A549 (cell line): ENCODE results near the gene SLC12A9. TPM values are rescaled to one million over a fixed set of nuclear protein-coding genes. Genes with fewer than 3 reads are reported as not detected.
"Not testable (repeated sequence)": the region's sequence is repeated elsewhere in the genome, so short reads cannot be mapped to it uniquely, and the experiment has no call there.

Experiments used
- ATAC-seq, 2 experiments: fragments of 200-7000 bp in 1 of 2; fragments of >200 bp in 1 of 2; cut with Nextera tagmentation in 1 of 2; cut with Tn5 transposase in 1 of 2; 3 replicates each; pipeline versions ENCODE4 v1.8.0 to v1.9.1; 2018 to 2020; ENCODE audit warnings: mild to moderate bottlenecking in 1 of 2, moderate library complexity in 1 of 2
- CTCF ChIA-PET: fragments of 300-600 bp; sonication (Branson Sonifier 250); formaldehyde crosslinking; extraction: SDS; loops from one replicate; lab custom pipeline; 2021; ENCODE audit warnings: antibody characterized with exemption, inconsistent platforms; lab: Yijun Ruan, JAX
- POLR2A ChIA-PET: fragments of 350-600 bp; formaldehyde crosslinking; extraction: SDS; loops from one replicate; lab custom pipeline; 2021; ENCODE audit warnings: antibody characterized with exemption, inconsistent platforms; lab: Yijun Ruan, JAX
- DNase-seq, 2 experiments: peaks; one replicate each; pipeline versions ENCODE4 v3.0.0 to v3.0.0-alpha.2; 2011 to 2016; ENCODE audit warnings: low read depth in 1 of 2, low spot score in 1 of 2
- FAIRE-seq: peaks from 2 replicates; lab custom pipeline; 2011; peaks lifted over from hg19 to GRCh38; lab: Jason Lieb, UNC
- H3K27ac ChIP-seq, 2 experiments: fragments of >200 bp; sonication (Bioruptor Twin); formaldehyde crosslinking; 3 replicates each; pipeline ENCODE4 v1.5.1; 2016 to 2017
- H3K4me1 ChIP-seq: fragments of >200 bp; sonication (Bioruptor Twin); formaldehyde crosslinking; 3 replicates; pipeline ENCODE4 v1.6.1; 2016
- H3K4me2 ChIP-seq: fragments of >200 bp; sonication (Bioruptor Twin); formaldehyde crosslinking; 3 replicates; pipeline ENCODE4 v1.6.1; 2016
- H3K4me3 ChIP-seq: fragments of >200 bp; sonication (Bioruptor Twin); formaldehyde crosslinking; 3 replicates; pipeline ENCODE4 v1.5.1; 2016
- H3K9me3 ChIP-seq: fragments of >200 bp; sonication (Bioruptor Twin); formaldehyde crosslinking; 3 replicates; pipeline ENCODE4 v1.6.1; 2016
- CBX8 ChIP-seq: fragments of 200-600 bp; sonication (generic); IDR thresholded peaks from 2 replicates; pipeline ENCODE4 v1.6.1; 2016
- FOSB ChIP-seq: fragments of 250-450 bp; sonication (Bioruptor Pico); IDR thresholded peaks from 2 replicates; pipeline ENCODE4 v1.5.0; 2020; ENCODE audit warnings: mild to moderate bottlenecking, moderate library complexity
- FOSL2 ChIP-seq, 2 experiments: fragments of 450-650 bp in 1 of 2; fragments of >200 bp in 1 of 2; sonication (Bioruptor Twin) in 1 of 2; formaldehyde crosslinking; IDR thresholded peaks; 2 replicates each; pipeline versions ENCODE4 v1.5.0 to v1.6.1; 2016 to 2020; ENCODE audit warnings: mild to moderate bottlenecking in 1 of 2, moderate library complexity in 1 of 2
- FOXS1 ChIP-seq: fragments of 250-450 bp; sonication (Bioruptor Pico); IDR thresholded peaks from 2 replicates; pipeline ENCODE4 v1.5.0; 2020; ENCODE audit warnings: mild to moderate bottlenecking, moderate library complexity
- GATA3 ChIP-seq: IDR thresholded peaks from 2 replicates; pipeline ENCODE4 v1.6.1; 2012; ENCODE audit warnings: borderline replicate concordance
- HES2 ChIP-seq: fragments of >200 bp; sonication (Bioruptor Twin); formaldehyde crosslinking; IDR thresholded peaks from 2 replicates; pipeline ENCODE4 v1.6.1; 2016
- JUNB ChIP-seq: fragments of >200 bp; sonication (Bioruptor Twin); formaldehyde crosslinking; IDR thresholded peaks from 2 replicates; pipeline ENCODE4 v1.6.1; 2016
- KDM1A ChIP-seq: fragments of 200-600 bp; sonication (generic); IDR thresholded peaks from 2 replicates; pipeline ENCODE4 v1.6.1; 2016; ENCODE audit warnings: low read depth, mild to moderate bottlenecking
- KDM5A ChIP-seq: fragments of 200-600 bp; sonication (generic); IDR thresholded peaks from 2 replicates; pipeline ENCODE4 v1.6.1; 2016; ENCODE audit warnings: antibody characterized with exemption, mild to moderate bottlenecking
- MAFK ChIP-seq: fragments of 450-650 bp; IDR thresholded peaks from 2 replicates; pipeline ENCODE4 v1.6.1; 2014; ENCODE audit not compliant: partially characterized antibody
- NPAS2 ChIP-seq: fragments of 250-450 bp; sonication (Bioruptor Pico); IDR thresholded peaks from 2 replicates; pipeline ENCODE4 v1.8.0; 2022; ENCODE audit warnings: mild to moderate bottlenecking, moderate library complexity, borderline replicate concordance
- NR3C1 ChIP-seq: fragments of >200 bp; sonication (Bioruptor Twin); formaldehyde crosslinking; IDR thresholded peaks from 3 replicates; pipeline ENCODE4 v1.6.1; 2017
- PHF8 ChIP-seq: fragments of 200-600 bp; sonication (generic); IDR thresholded peaks from 2 replicates; pipeline ENCODE4 v1.6.1; 2016; ENCODE audit warnings: low read depth, mild to moderate bottlenecking, antibody characterized with exemption, moderate library complexity, borderline replicate concordance
- POLR2A ChIP-seq: IDR thresholded peaks from 2 replicates; pipeline ENCODE4 v1.6.1; 2012; ENCODE audit warnings: mild to moderate bottlenecking, low read length
- RAD21 ChIP-seq, 2 experiments: fragments of >200 bp in 1 of 2; sonication (Bioruptor Twin) in 1 of 2; formaldehyde crosslinking in 1 of 2; IDR thresholded peaks in 1 of 2; conservative IDR thresholded peaks in 1 of 2; 2 replicates in 1 of 2; 3 replicates in 1 of 2; pipeline ENCODE4 v1.6.1; 2012 to 2018; ENCODE audit warnings: inconsistent platforms in 1 of 2
- RCOR1 ChIP-seq: fragments of 150-350 bp; IDR thresholded peaks from 2 replicates; pipeline ENCODE4 v1.6.1; 2014; ENCODE audit warnings: antibody characterized with exemption, low read length, low read depth
- RFX5 ChIP-seq: fragments of 450-650 bp; IDR thresholded peaks from 2 replicates; pipeline ENCODE4 v1.7.1; 2014; ENCODE audit warnings: antibody characterized with exemption, mild to moderate bottlenecking, moderate library complexity
- SREBF2 ChIP-seq: fragments of 450-650 bp; IDR thresholded peaks from 2 replicates; pipeline ENCODE4 v1.6.1; 2014; ENCODE audit warnings: mild to moderate bottlenecking, moderate library complexity
- TFCP2L1 ChIP-seq: fragments of 250-450 bp; sonication (Bioruptor Pico); IDR thresholded peaks from 2 replicates; pipeline ENCODE4 v1.5.0; 2021; ENCODE audit warnings: mild to moderate bottlenecking
- ZSCAN20 ChIP-seq: fragments of 250-450 bp; sonication (Bioruptor Pico); IDR thresholded peaks from 2 replicates; pipeline ENCODE4 v1.8.0; 2022; ENCODE audit warnings: mild to moderate bottlenecking, moderate library complexity
- WGBS: methylation state at CpG from one replicate; pipeline ENCODE4 v1.1.6; 2017; ENCODE audit errors: missing lambda C conversion rate; 5-methylcytosine and 5-hydroxymethylcytosine counted together
- polyA plus RNA-seq, 4 experiments: library from polyadenylated mRNA; depleted of rRNA in 3 of 4; stranded (reverse); fragments of >200 nt; fragmentation: RNase III in 1 of 4; extraction: RNeasy Plus Mini Kit Qiagen cat#74134 plus additional on column Dnase treatment in 1 of 4; gene quantifications; 2 replicates in 3 of 4; 3 replicates in 1 of 4; pipeline ENCODE4 v1.2.3, GENCODE V29; 2011 to 2017
- TF ChIP-seq, protein P1 (sequence below): IDR thresholded peaks from 2 replicates; pipeline ENCODE4 v1.6.1; 2012
- TF ChIP-seq, protein P2 (sequence below): fragments of >200 bp; sonication (Bioruptor Twin); formaldehyde crosslinking; IDR thresholded peaks from 3 replicates; pipeline ENCODE4 v1.5.1; 2016

The SLC12A9 gene
- polyA plus RNA-seq, 2 of the 4 experiments (the other 2 are of a cell fraction), result 6.2 to 13.4 TPM

- CTCF ChIA-PET, result interaction anchor here (0.8 to 16.8 kb wide), 7 partner anchors 10 to 106 kb away, joined by 3 to 317 read pairs (median 9); partner anchors contain the start of genes EPHB4, POP7 and SLC12A9
- no peaks in the 10 kb centered on the region for H3K9me3 ChIP-seq
- POLR2A ChIA-PET, result interaction anchor here (1.0 to 1.2 kb wide), 3 partner anchors 9 to 64 kb away, joined by 3 to 6 read pairs (median 5); partner anchors contain the start of gene SRRT
- DNase-seq, result no peak
- H3K4me1 ChIP-seq, result peaks cover 13% of the 10 kb centered on the region; the same call in 2 of the 3 replicates
- TF ChIP-seq NR3C1, result no peak
- TF ChIP-seq, protein P1, sequence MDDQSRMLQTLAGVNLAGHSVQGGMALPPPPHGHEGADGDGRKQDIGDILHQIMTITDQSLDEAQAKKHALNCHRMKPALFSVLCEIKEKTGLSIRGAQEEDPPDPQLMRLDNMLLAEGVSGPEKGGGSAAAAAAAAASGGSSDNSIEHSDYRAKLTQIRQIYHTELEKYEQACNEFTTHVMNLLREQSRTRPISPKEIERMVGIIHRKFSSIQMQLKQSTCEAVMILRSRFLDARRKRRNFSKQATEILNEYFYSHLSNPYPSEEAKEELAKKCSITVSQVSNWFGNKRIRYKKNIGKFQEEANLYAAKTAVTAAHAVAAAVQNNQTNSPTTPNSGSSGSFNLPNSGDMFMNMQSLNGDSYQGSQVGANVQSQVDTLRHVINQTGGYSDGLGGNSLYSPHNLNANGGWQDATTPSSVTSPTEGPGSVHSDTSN, result no peak
- no peak for TF ChIP-seq ZSCAN20 (CRISPR knock-in tag)
- TF ChIP-seq KDM1A, result no peak
- no peak for TF ChIP-seq FOSB
- TF ChIP-seq RAD21 (conservative IDR thresholded peaks at IDR 0.05 in 1 of 2, IDR thresholded peaks at IDR 0.05 in 1 of 2), result no peak
- no peak for TF ChIP-seq HES2
- no peak for TF ChIP-seq PHF8
- TF ChIP-seq JUNB, result no peak
- no peak for TF ChIP-seq TFCP2L1
- no peak for TF ChIP-seq CBX8
- TF ChIP-seq, protein P2, sequence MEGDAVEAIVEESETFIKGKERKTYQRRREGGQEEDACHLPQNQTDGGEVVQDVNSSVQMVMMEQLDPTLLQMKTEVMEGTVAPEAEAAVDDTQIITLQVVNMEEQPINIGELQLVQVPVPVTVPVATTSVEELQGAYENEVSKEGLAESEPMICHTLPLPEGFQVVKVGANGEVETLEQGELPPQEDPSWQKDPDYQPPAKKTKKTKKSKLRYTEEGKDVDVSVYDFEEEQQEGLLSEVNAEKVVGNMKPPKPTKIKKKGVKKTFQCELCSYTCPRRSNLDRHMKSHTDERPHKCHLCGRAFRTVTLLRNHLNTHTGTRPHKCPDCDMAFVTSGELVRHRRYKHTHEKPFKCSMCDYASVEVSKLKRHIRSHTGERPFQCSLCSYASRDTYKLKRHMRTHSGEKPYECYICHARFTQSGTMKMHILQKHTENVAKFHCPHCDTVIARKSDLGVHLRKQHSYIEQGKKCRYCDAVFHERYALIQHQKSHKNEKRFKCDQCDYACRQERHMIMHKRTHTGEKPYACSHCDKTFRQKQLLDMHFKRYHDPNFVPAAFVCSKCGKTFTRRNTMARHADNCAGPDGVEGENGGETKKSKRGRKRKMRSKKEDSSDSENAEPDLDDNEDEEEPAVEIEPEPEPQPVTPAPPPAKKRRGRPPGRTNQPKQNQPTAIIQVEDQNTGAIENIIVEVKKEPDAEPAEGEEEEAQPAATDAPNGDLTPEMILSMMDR, result no peak
- no peak for TF ChIP-seq KDM5A
- TF ChIP-seq GATA3, result no peak
- no peak for TF ChIP-seq SREBF2
- no peak for TF ChIP-seq MAFK
- TF ChIP-seq, all 56 proteins: peak for 0
- no peak for ATAC-seq
- Histone ChIP-seq H3K4me3 (no peak overlapping the region), H3K4me2 (no peak overlapping the region), H3K27ac (no peak overlapping the region)
- WGBS, result 84% methylated on average over 5 of the region's 6 CpGs
- no peak for FAIRE-seq
Measured at GRCh38 chr7:100811480-100811879, 41.0 kb upstream of the SLC12A9 start.

DNA sequence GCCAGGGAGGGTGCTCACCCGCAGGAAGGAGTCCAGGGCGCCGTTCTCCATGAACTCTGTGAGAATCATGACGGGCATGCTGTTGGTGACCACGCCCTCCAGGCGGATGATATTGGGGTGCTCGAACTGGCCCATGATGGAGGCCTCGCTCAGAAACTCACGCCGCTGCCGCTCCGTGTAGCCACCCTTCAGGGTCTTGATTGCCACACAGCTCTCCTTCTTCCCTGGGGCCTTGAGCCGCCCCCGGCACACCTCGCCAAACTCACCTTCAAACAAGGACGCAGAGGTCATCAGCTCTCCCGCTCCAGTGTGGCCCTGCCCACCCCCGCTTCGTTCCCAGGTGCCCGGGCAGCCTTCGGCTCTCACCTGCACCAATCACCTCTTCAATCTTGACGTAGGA, 39.8 kb upstream of the SLC12A9 start:
- 95% methylated on average over 22 of the region's 22 CpGs for WGBS
- no peak for DNase-seq
- CTCF ChIA-PET, result interaction anchor here (0.6 to 16.8 kb wide), 6 partner anchors 12 to 220 kb away, joined by 3 to 317 read pairs (median 3); partner anchors contain the start of genes EPHB4, EPO and SLC12A9

DNA sequence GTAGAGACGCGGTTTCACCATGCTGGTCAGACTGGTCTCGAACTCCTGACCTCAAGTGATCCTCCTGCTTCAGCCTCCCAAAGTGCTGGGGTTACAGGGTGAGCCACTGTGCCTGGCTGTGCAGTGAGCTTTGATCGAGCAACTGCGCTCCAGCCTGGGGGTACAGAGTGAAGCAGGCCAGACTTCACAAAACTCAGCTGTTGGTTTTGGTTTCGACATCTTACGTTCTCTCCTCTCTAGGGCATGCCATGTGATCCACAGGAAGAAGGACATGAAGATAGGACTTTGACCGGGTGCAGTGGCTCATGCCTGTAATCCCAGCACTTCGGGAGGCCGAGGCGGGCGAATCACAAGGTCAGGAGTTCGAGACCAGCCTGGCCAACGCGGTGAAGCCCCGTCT, 36.0 kb upstream of the SLC12A9 start:
- H3K4me2 ChIP-seq, H3K9me3 ChIP-seq, H3K27ac ChIP-seq, H3K4me3 ChIP-seq, FAIRE-seq, POLR2A ChIA-PET, ATAC-seq, DNase-seq: not testable (repeated sequence)
- CTCF ChIA-PET, result interaction anchor here (0.6 to 2.7 kb wide), 14 partner anchors 9 to 111 kb away, joined by 3 to 10 read pairs (median 4); partner anchors contain the start of genes EPHB4, EPO, POP7 and SLC12A9
- WGBS, result 95% methylated on average over 16 of the region's 16 CpGs
- peaks cover 13% of the 10 kb centered on the region; the same call in 2 of the 3 replicates for H3K4me1 ChIP-seq

More for the DNA sequence above, 39.8 kb upstream of the SLC12A9 start:
- ATAC-seq, result no peak
- Histone ChIP-seq H3K27ac (0 out of 6 replicates have a peak overlapping the region, but pooled peaks of 1 of the 2 experiments have one; percentile 21), H3K4me2 (no peak overlapping the region), H3K4me1 (peaks cover 13% of the 10 kb centered on the region; the same call in 2 of the 3 replicates), H3K4me3 (no peak overlapping the region), H3K9me3 (no peaks in the 10 kb centered on the region)
- FAIRE-seq, result no peak
- no peak for TF ChIP-seq POLR2A
- POLR2A ChIA-PET, result no interaction called here

DNA sequence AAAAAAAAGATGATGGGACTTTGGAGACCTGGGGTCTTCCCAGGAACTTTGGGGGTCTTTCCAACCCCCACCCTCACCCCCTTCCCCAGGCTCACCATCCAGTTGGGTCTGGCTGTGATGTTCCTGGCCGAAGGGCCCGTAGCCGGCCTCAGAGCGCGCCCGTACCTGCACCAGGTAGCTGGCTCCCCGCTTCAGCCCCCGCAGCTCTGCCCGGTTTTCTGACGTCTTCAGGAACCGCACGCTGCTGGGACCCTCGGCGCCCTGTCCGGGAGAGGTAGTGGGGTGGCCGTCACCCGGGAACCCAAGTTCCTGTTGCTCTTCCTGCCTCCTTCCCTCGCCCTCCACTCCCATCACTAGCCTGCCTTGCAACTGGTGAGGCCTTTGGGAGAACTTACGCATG, 35.4 kb upstream of the SLC12A9 start:
- no peak overlapping the region for H3K27ac ChIP-seq
- peaks cover 13% of the 10 kb centered on the region; the same call in 2 of the 3 replicates for H3K4me1 ChIP-seq
- FAIRE-seq (no peak), ATAC-seq (no peak), DNase-seq (no peak)
- TF ChIP-seq RFX5 (no peak), FOXS1 (CRISPR knock-in tag) (no peak), RCOR1 (no peak), GATA3 (no peak), FOSL2 (IDR thresholded peaks at IDR 0.05) (no peak), FOSL2 (CRISPR knock-in tag; IDR thresholded peaks at IDR 0.05) (no peak), NPAS2 (CRISPR knock-in tag) (no peak), TFCP2L1 (no peak)
- H3K4me3 ChIP-seq, result no peak overlapping the region
- POLR2A ChIA-PET, result no interaction called here
- H3K9me3 ChIP-seq, result no peaks in the 10 kb centered on the region
- H3K4me2 ChIP-seq, result no peak overlapping the region
- WGBS, result 94% methylated on average over 19 of the region's 19 CpGs
- CTCF ChIA-PET, result interaction anchor here (1.1 to 2.7 kb wide), 5 partner anchors 8 to 97 kb away, joined by 3 to 10 read pairs (median 6); partner anchors contain the start of genes EPHB4, EPO and SLC12A9
